Measurements from ENCODE around the gene FASTKD1.
"Not testable (repeated sequence)": the region's sequence is repeated elsewhere in the genome, so short reads cannot be mapped to it uniquely, and the experiment has no call there.

Gene FASTKD1

GRCh38 chr2:169570752-169571151, 2.9 kb downstream of the FASTKD1 start:
- not testable (repeated sequence) for H3K27me3 ChIP-seq (ENCODE audit: control insufficient read depth in 1 of 2, insufficient read depth in 2 of 2, low read length in 2 of 2); H3K4me3 ChIP-seq (ENCODE audit: low read length in 2 of 2); H3K27ac ChIP-seq (ENCODE audit: low read length); H3K9me3 ChIP-seq (ENCODE audit: control insufficient read depth in 2 of 2, low read length in 2 of 2); H3K9ac ChIP-seq (ENCODE audit: low read length in 2 of 2); H3K4me1 ChIP-seq (ENCODE audit: control insufficient read depth, insufficient read depth, low read length); H3K36me3 ChIP-seq (ENCODE audit: control insufficient read depth in 2 of 2, insufficient read depth in 2 of 2, low read length in 2 of 2)

DNA sequence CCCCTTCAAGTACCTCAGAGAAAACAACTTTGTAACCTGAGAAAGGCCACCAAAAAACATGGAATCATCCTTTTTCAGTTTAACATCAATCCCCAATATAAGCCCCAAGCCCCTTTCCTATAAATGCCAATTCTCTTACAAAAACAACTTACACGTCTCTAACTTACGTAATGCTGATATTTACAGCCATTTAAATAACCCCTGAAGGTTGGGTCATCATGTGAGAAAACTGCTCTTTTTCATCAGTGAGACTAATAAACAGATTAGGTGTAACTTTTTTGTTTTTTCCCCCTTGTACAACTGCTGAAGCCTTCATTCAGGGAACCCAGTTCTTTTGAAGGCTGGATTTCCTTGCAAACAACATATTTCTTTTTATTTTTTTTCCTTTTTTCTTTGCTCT, 3.7 kb downstream of the FASTKD1 start:
- Histone ChIP-seq H3K4me1 (ENCODE audit: control insufficient read depth, insufficient read depth, low read length) (peaks cover 6% of the 10 kb centered on the region), H3K36me3 (ENCODE audit: control insufficient read depth in 2 of 2, insufficient read depth in 2 of 2, low read length in 2 of 2) (no peaks in the 10 kb centered on the region), H3K9me3 (ENCODE audit: control insufficient read depth in 2 of 2, low read length in 2 of 2) (no peaks in the 10 kb centered on the region), H3K9ac (ENCODE audit: low read length in 2 of 2) (no peak overlapping the region), H3K27me3 (ENCODE audit: control insufficient read depth in 1 of 2, insufficient read depth in 2 of 2, low read length in 2 of 2) (no peaks in the 10 kb centered on the region), H3K27ac (ENCODE audit: low read length) (no peak overlapping the region), H3K4me3 (ENCODE audit: low read length in 2 of 2) (no peak overlapping the region)

- no peaks in the 10 kb centered on the region for H3K4me1 ChIP-seq (ENCODE audit: control insufficient read depth, insufficient read depth, low read length)
- H3K27ac ChIP-seq (ENCODE audit: low read length) = no peak overlapping the region
Observed at GRCh38 chr2:169565686-169566085, 8.0 kb downstream of the FASTKD1 start.

DNA sequence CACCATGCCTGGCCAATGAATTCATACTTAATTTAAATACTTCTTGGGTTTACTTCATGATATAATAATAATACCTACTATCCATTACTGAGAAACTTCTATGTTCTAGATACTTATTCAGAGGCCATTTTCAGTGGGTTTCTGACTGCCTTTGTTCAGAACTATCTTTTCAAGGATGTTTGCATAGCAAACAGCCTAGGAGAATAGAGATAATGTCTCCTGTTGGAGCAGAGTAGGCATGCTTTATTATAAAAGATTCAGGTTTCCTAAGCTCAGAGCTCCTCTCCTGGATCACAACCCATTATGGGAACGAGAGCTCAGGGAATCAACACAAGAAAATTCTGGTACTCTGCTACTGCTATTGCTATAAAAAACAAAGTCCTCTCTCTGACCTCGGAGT, 11.1 kb downstream of the FASTKD1 start:
- H3K27me3 ChIP-seq (ENCODE audit: control insufficient read depth in 1 of 2, insufficient read depth in 2 of 2, low read length in 2 of 2) = no peaks in the 10 kb centered on the region
- H3K27ac ChIP-seq (ENCODE audit: low read length) = no peak overlapping the region
- no peak overlapping the region for H3K4me3 ChIP-seq (ENCODE audit: low read length in 2 of 2)
- no peak overlapping the region for H3K9ac ChIP-seq (ENCODE audit: low read length in 2 of 2)
- H3K4me1 ChIP-seq (ENCODE audit: control insufficient read depth, insufficient read depth, low read length) = no peaks in the 10 kb centered on the region
- H3K9me3 ChIP-seq (ENCODE audit: control insufficient read depth in 2 of 2, low read length in 2 of 2) = no peaks in the 10 kb centered on the region
- H3K36me3 ChIP-seq (ENCODE audit: control insufficient read depth in 2 of 2, insufficient read depth in 2 of 2, low read length in 2 of 2) = peaks cover 0 to 6% of the 10 kb centered on the region in 2 donors

More at GRCh38 chr2:169565686-169566085, 8.0 kb downstream of the FASTKD1 start:
- no peak overlapping the region for H3K9ac ChIP-seq (ENCODE audit: low read length in 2 of 2)
- H3K4me3 ChIP-seq (ENCODE audit: low read length in 2 of 2) = no peak overlapping the region
- no peaks in the 10 kb centered on the region for H3K36me3 ChIP-seq (ENCODE audit: control insufficient read depth in 2 of 2, insufficient read depth in 2 of 2, low read length in 2 of 2)
- H3K9me3 ChIP-seq (ENCODE audit: control insufficient read depth in 2 of 2, low read length in 2 of 2) = no peaks in the 10 kb centered on the region
- no peaks in the 10 kb centered on the region for H3K27me3 ChIP-seq (ENCODE audit: control insufficient read depth in 1 of 2, insufficient read depth in 2 of 2, low read length in 2 of 2)

- H3K9me3 ChIP-seq (ENCODE audit: control insufficient read depth in 2 of 2, low read length in 2 of 2); H3K4me1 ChIP-seq (ENCODE audit: control insufficient read depth, insufficient read depth, low read length); H3K4me3 ChIP-seq (ENCODE audit: low read length in 2 of 2); H3K36me3 ChIP-seq (ENCODE audit: control insufficient read depth in 2 of 2, insufficient read depth in 2 of 2, low read length in 2 of 2); H3K27ac ChIP-seq (ENCODE audit: low read length); H3K27me3 ChIP-seq (ENCODE audit: control insufficient read depth in 1 of 2, insufficient read depth in 2 of 2, low read length in 2 of 2); H3K9ac ChIP-seq (ENCODE audit: low read length in 2 of 2): not testable (repeated sequence)
Observed at GRCh38 chr2:169562084-169562483, 11.6 kb downstream of the FASTKD1 start.

DNA sequence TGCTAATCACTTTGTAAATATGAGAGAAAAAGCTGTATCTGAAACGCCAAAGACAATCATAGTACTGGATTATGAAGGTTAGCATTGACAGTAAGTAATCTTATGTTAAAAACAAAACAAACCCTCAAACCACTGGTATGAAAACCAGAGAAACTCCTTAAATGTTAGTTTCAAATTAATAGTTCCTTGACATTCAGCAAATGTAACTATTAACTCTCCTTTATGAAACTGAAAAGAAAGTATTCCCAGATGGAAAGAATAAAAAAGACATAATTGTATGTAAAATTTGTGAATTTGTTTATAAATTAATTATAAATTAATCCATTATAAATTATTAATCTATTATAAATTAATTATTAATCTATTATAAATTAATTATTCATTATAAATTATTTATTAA, 12.3 kb downstream of the FASTKD1 start:
- Histone ChIP-seq H3K4me1 (ENCODE audit: control insufficient read depth, insufficient read depth, low read length) (no peaks in the 10 kb centered on the region), H3K9ac (ENCODE audit: low read length in 2 of 2) (no peak overlapping the region), H3K27me3 (ENCODE audit: control insufficient read depth in 1 of 2, insufficient read depth in 2 of 2, low read length in 2 of 2) (no peaks in the 10 kb centered on the region), H3K36me3 (ENCODE audit: control insufficient read depth in 2 of 2, insufficient read depth in 2 of 2, low read length in 2 of 2) (peaks cover 0 to 6% of the 10 kb centered on the region in 2 donors), H3K4me3 (ENCODE audit: low read length in 2 of 2) (no peak overlapping the region), H3K9me3 (ENCODE audit: control insufficient read depth in 2 of 2, low read length in 2 of 2) (no peaks in the 10 kb centered on the region), H3K27ac (ENCODE audit: low read length) (no peak overlapping the region)

DNA sequence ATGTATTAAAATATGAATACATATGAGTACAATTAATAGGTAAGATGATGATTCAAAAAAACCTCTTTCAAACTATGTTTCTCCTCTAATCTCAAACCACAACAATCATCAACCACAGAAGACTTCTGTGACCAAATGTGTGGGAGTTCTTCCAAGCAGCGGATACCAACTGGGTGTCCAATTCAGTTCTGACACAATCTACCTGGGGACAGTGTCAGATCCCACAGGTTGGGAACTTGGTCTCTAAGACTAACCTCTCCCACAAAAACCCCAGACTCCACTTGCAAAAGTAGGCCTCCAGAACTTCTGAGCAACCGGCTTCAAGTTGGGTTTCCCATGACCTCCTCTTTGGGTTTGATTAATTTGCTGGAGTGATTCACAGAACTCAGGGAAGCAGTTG, 26.9 kb downstream of the FASTKD1 start:
- H3K4me1 ChIP-seq (ENCODE audit: control insufficient read depth, insufficient read depth, low read length) = no peaks in the 10 kb centered on the region
- H3K9me3 ChIP-seq (ENCODE audit: control insufficient read depth in 2 of 2, low read length in 2 of 2) = no peaks in the 10 kb centered on the region
- H3K9ac ChIP-seq (ENCODE audit: low read length in 2 of 2) = no peak overlapping the region
- no peak overlapping the region for H3K4me3 ChIP-seq (ENCODE audit: low read length in 2 of 2)
- no peaks in the 10 kb centered on the region for H3K27me3 ChIP-seq (ENCODE audit: control insufficient read depth in 1 of 2, insufficient read depth in 2 of 2, low read length in 2 of 2)
- H3K27ac ChIP-seq (ENCODE audit: low read length) = no peak overlapping the region
- H3K36me3 ChIP-seq (ENCODE audit: control insufficient read depth in 2 of 2, insufficient read depth in 2 of 2, low read length in 2 of 2) = peaks cover 0 to 4% of the 10 kb centered on the region in 2 donors

- Histone ChIP-seq H3K9ac (ENCODE audit: low read length in 2 of 2) (no peak overlapping the region), H3K4me1 (ENCODE audit: control insufficient read depth, insufficient read depth, low read length) (no peaks in the 10 kb centered on the region), H3K27me3 (ENCODE audit: control insufficient read depth in 1 of 2, insufficient read depth in 2 of 2, low read length in 2 of 2) (no peaks in the 10 kb centered on the region), H3K36me3 (ENCODE audit: control insufficient read depth in 2 of 2, insufficient read depth in 2 of 2, low read length in 2 of 2) (peaks cover 0 to 4% of the 10 kb centered on the region in 2 donors), H3K27ac (ENCODE audit: low read length) (no peak overlapping the region), H3K9me3 (ENCODE audit: control insufficient read depth in 2 of 2, low read length in 2 of 2) (no peaks in the 10 kb centered on the region), H3K4me3 (ENCODE audit: low read length in 2 of 2) (no peak overlapping the region)
Observed at GRCh38 chr2:169542433-169542832, 31.2 kb downstream of the FASTKD1 start.

DNA sequence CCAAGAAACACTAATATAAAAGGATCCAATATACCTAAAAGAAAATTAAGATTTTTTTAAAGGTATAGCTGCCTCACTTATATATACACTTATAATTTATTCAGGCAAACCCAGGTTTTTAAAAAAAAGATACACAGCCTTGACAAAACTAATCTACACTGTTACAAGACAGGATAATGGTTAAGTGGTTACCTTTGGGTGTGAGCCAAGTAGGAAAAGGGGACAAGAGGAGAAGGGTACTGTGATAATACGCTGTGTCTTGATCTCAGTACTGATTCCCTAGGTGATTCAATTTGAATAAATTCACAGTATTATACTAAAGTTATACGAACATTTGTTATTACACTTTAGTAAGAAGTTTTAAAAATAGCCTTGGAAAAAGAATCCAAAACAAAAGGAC, 33.5 kb downstream of the FASTKD1 start:
- no peak overlapping the region for H3K27ac ChIP-seq (ENCODE audit: low read length)
- H3K27me3 ChIP-seq (ENCODE audit: control insufficient read depth in 1 of 2, insufficient read depth in 2 of 2, low read length in 2 of 2) = no peaks in the 10 kb centered on the region
- peaks cover 0 to 4% of the 10 kb centered on the region in 2 donors for H3K36me3 ChIP-seq (ENCODE audit: control insufficient read depth in 2 of 2, insufficient read depth in 2 of 2, low read length in 2 of 2)
- no peak overlapping the region for H3K4me3 ChIP-seq (ENCODE audit: low read length in 2 of 2)
- H3K9ac ChIP-seq (ENCODE audit: low read length in 2 of 2) = no peak overlapping the region
- no peaks in the 10 kb centered on the region for H3K4me1 ChIP-seq (ENCODE audit: control insufficient read depth, insufficient read depth, low read length)
- no peaks in the 10 kb centered on the region for H3K9me3 ChIP-seq (ENCODE audit: control insufficient read depth in 2 of 2, low read length in 2 of 2)

DNA sequence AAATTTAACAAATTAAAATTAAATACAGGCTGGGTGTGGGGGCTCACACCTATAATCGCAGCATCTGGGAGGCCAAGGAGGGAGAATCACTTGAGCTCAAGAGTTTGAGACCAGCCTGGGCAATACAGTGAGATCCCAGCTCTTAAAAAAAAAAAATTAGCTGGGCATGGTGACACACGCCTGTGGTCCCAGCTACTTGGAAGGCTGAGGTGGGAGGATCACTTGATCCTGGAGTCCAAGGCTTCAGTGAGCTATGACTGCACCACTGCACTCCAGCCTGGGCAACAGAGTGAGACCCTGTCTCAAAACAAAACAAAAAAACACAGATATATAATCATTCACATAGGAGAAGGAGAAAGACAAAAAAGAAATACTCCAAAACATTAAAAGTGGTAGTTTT, 34.2 kb downstream of the FASTKD1 start:
- not testable (repeated sequence) for H3K9me3 ChIP-seq (ENCODE audit: control insufficient read depth in 2 of 2, low read length in 2 of 2); H3K27me3 ChIP-seq (ENCODE audit: control insufficient read depth in 1 of 2, insufficient read depth in 2 of 2, low read length in 2 of 2); H3K36me3 ChIP-seq (ENCODE audit: control insufficient read depth in 2 of 2, insufficient read depth in 2 of 2, low read length in 2 of 2)

DNA sequence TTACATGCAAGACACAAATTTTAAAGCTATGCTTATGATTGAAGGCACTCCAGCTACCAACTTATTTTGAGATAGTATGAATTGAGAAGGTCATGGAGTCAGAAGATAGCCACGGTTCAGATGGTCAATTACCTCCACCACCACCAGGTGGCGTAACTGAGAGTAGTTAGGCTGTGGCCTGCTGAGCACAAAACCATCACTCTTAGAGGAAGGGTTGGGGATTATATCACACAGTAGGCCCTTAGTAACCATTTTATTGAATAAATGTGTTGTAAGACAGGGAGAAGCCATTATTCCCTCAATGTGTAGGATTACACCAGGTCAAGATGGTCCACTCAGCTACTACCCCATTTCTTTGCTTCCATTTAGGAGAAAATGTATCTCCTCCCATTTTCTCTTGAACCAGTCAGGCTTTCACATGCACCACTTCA, 45.4 kb downstream of the FASTKD1 start:
- Histone ChIP-seq H3K9ac (ENCODE audit: low read length in 2 of 2) (no peak overlapping the region), H3K36me3 (ENCODE audit: control insufficient read depth in 2 of 2, insufficient read depth in 2 of 2, low read length in 2 of 2) (peaks cover 7 to 9% of the 10 kb centered on the region in 2 donors), H3K27ac (ENCODE audit: low read length) (no peak overlapping the region), H3K27me3 (ENCODE audit: control insufficient read depth in 1 of 2, insufficient read depth in 2 of 2, low read length in 2 of 2) (no peaks in the 10 kb centered on the region), H3K4me3 (ENCODE audit: low read length in 2 of 2) (no peak overlapping the region), H3K9me3 (ENCODE audit: control insufficient read depth in 2 of 2, low read length in 2 of 2) (no peaks in the 10 kb centered on the region), H3K4me1 (ENCODE audit: control insufficient read depth, insufficient read depth, low read length) (no peaks in the 10 kb centered on the region)

More for the DNA sequence above, 34.2 kb downstream of the FASTKD1 start:
- not testable (repeated sequence) for H3K27ac ChIP-seq (ENCODE audit: low read length); H3K4me1 ChIP-seq (ENCODE audit: control insufficient read depth, insufficient read depth, low read length); H3K9ac ChIP-seq (ENCODE audit: low read length in 2 of 2); H3K4me3 ChIP-seq (ENCODE audit: low read length in 2 of 2)
